Right ventricle myocardium superior (tissue), 1 donor: Measurements from ENCODE around the gene WWOX. TPM values are rescaled to one million over a fixed set of nuclear protein-coding genes. Genes with fewer than 3 reads are reported as not detected.
A peak's percentile ranks its signal among the peaks of the same experiment; 100 is the strongest.
"Not testable (repeated sequence)": the region's sequence is repeated elsewhere in the genome, so short reads cannot be mapped to it uniquely, and the experiment has no call there.

Source experiments
- ATAC-seq: fragments of 200-7000 bp; cut with Tn5 transposase; one replicate; pipeline ENCODE4 v1.9.1; 2020; ENCODE audit warnings: mild to moderate bottlenecking; ENCODE audit not compliant: poor library complexity
- DNase-seq: peaks from one replicate; pipeline ENCODE4 v3.0.0-alpha.2; 2020
- intact Hi-C: fragments of 100-400 bp; cut with DNase I; formaldehyde crosslinking; loops from one replicate; pipeline ENCODE4 v1.11.2; 2022
- total RNA-seq: library from RNA; stranded (reverse); fragmentation: NEBNext Ultra II Directional; extraction: Animal tissue kit (Norgen Biotek cat#: 25700); gene quantifications from one replicate; pipeline ENCODE4 v1.2.1, GENCODE V29; 2021
- donor health status: DM: no; HTN: yes; CAD: no; lungs with severe emphysema.

WWOX gene
- total RNA-seq, 1 donor from 2014 or later: 11.5 TPM

- ATAC-seq (no peak), DNase-seq (no peak)
- intact Hi-C loops: no loop called here
These were observed 472.5 kb downstream of the WWOX start for GRCh38 chr16:78571898-78572358.

- DNase-seq (no peak), ATAC-seq (no peak)
- intact Hi-C loops: no loop called here
These were observed 475.1 kb downstream of the WWOX start for GRCh38 chr16:78574571-78574970.

- DNase-seq (no peak), ATAC-seq (no peak)
- intact Hi-C loops: no loop called here
These were observed 477.5 kb downstream of the WWOX start for GRCh38 chr16:78576941-78577340.

GRCh38 chr16:78577630-78578029 is 478.2 kb downstream of the WWOX start:
- intact Hi-C loops: no loop called here
- ATAC-seq (no peak), DNase-seq (no peak)

GRCh38 chr16:78579020-78579419 is 479.6 kb downstream of the WWOX start:
- intact Hi-C loops: no loop called here
- DNase-seq: no peak
- ATAC-seq: no peak

GRCh38 chr16:78583441-78583840 is 484.0 kb downstream of the WWOX start:
- ATAC-seq (no peak), DNase-seq (no peak)
- intact Hi-C loops: no loop called here

- no peak for DNase-seq
- intact Hi-C loops: no loop called here
- peak; percentile 59 for ATAC-seq
These were observed 484.9 kb downstream of the WWOX start for GRCh38 chr16:78584213-78584860.

- ATAC-seq: no peak
These were observed 485.5 kb downstream of the WWOX start for GRCh38 chr16:78584991-78585390.

GRCh38 chr16:78589331-78589730 is 489.9 kb downstream of the WWOX start:
- DNase-seq (no peak), ATAC-seq (no peak)
- intact Hi-C loops: no loop called here

More at GRCh38 chr16:78584991-78585390, 485.5 kb downstream of the WWOX start:
- no peak for DNase-seq
- intact Hi-C loops: no loop called here

- ATAC-seq: peak; percentile 89
- no peak for DNase-seq
- intact Hi-C loops: no loop called here
These were observed 492.2 kb downstream of the WWOX start for GRCh38 chr16:78591682-78592103.

- intact Hi-C loops: no loop called here
- ATAC-seq (no peak), DNase-seq (no peak)
These were observed 492.7 kb downstream of the WWOX start for GRCh38 chr16:78592111-78592510.

GRCh38 chr16:78593352-78593751 is 493.9 kb downstream of the WWOX start:
- DNase-seq: no peak
- intact Hi-C loops: no loop called here
- ATAC-seq: no peak

- no peak for ATAC-seq
- intact Hi-C loops: no loop called here
- DNase-seq: no peak
These were observed 494.7 kb downstream of the WWOX start for GRCh38 chr16:78594191-78594590.

- ATAC-seq (no peak), DNase-seq (no peak)
- intact Hi-C loops: no loop called here
These were observed 497.0 kb downstream of the WWOX start for GRCh38 chr16:78596348-78596995.

GRCh38 chr16:78596996-78597422 is 497.6 kb downstream of the WWOX start:
- DNase-seq: no peak
- ATAC-seq: no peak
- intact Hi-C loops: no loop called here

GRCh38 chr16:78597809-78598570 is 498.5 kb downstream of the WWOX start:
- intact Hi-C loops: no loop called here
- ATAC-seq: no peak
- no peak for DNase-seq

- intact Hi-C loops: no loop called here
- ATAC-seq (no peak), DNase-seq (no peak)
These were observed 499.8 kb downstream of the WWOX start for GRCh38 chr16:78599271-78599670.

- DNase-seq, ATAC-seq, intact Hi-C loops: not testable (repeated sequence)
These were observed 505.1 kb downstream of the WWOX start for GRCh38 chr16:78604423-78605062.

- DNase-seq (no peak), ATAC-seq (peak; percentile 69)
- intact Hi-C loops: no loop called here
These were observed 506.2 kb downstream of the WWOX start for GRCh38 chr16:78605548-78606101.
